A673 (cell line): ENCODE data around the gene INTS6.

ENCODE experiments used
- EZH2 ChIP-seq: fragments of 200-600 bp; sonication (generic); IDR thresholded peaks from 2 replicates; pipeline ENCODE4 v1.6.1; 2017; ENCODE audit warnings: borderline replicate concordance, low read depth, mild to moderate bottlenecking, mixed read lengths, antibody characterized with exemption, low read length; ENCODE audit not compliant: poor library complexity, severe bottlenecking
- TF ChIP-seq, protein P1 (sequence below): fragments of 300-800, 200-600 bp; sonication (generic); conservative IDR thresholded peaks from 2 replicates; pipeline ENCODE4 v1.5.1; 2017; ENCODE audit warnings: low read depth, mild to moderate bottlenecking, antibody characterized with exemption, low read length, moderate library complexity, mixed read lengths

DNA sequence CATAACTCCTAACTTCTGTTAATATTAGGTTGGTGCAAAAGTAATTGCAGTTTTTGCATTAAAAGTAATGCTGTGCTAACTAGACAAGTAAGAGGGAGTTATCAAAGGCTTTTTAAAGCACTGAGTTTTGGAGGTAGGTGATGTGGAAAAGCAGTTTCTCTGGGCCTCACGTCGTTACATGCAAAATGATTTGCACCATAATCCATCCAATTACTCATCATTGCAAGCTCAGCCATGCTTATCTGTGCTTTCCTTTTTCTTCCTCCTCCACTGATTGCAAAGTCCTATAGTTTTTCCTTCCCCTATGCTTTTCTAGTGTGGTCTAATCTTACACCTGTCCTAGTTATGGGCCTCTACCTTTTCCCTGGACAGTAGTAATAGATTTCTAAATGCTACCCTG lies 35.4 kb upstream of the INTS6 start:
- TF ChIP-seq, protein P1, sequence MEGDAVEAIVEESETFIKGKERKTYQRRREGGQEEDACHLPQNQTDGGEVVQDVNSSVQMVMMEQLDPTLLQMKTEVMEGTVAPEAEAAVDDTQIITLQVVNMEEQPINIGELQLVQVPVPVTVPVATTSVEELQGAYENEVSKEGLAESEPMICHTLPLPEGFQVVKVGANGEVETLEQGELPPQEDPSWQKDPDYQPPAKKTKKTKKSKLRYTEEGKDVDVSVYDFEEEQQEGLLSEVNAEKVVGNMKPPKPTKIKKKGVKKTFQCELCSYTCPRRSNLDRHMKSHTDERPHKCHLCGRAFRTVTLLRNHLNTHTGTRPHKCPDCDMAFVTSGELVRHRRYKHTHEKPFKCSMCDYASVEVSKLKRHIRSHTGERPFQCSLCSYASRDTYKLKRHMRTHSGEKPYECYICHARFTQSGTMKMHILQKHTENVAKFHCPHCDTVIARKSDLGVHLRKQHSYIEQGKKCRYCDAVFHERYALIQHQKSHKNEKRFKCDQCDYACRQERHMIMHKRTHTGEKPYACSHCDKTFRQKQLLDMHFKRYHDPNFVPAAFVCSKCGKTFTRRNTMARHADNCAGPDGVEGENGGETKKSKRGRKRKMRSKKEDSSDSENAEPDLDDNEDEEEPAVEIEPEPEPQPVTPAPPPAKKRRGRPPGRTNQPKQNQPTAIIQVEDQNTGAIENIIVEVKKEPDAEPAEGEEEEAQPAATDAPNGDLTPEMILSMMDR = no peak
- no peak for TF ChIP-seq EZH2
